ENCODE measurements around the gene DUS2. TPM values are rescaled to one million over a fixed set of nuclear protein-coding genes. Genes with fewer than 3 reads are reported as not detected.

DUS2 gene
- total RNA-seq, 1 experiment from 2014 or later, result 27.3 TPM

GRCh38 chr16:68076560-68076959 lies 53.5 kb downstream of the DUS2 start:
- DNase-seq (ENCODE audit: low read depth, low spot score) (no peak), ATAC-seq (no peak)
- H3K4me1 ChIP-seq (ENCODE audit: control insufficient read depth in 1 of 2, insufficient read depth in 2 of 2, low read length in 2 of 2), result peaks cover 0 to 5% of the 10 kb centered on the region in 2 experiments; a peak in 1 of 4 replicates
- TF ChIP-seq JUND (IDR thresholded peaks at IDR 0.05) (no peak), EGR1 (IDR thresholded peaks at IDR 0.05; ENCODE audit: low read depth) (no peak), FOSL1 (IDR thresholded peaks at IDR 0.05; ENCODE audit: low read depth) (no peak), SP1 (IDR thresholded peaks at IDR 0.05; ENCODE audit: low read depth) (no peak), TCF7L2 (IDR thresholded peaks at IDR 0.05; ENCODE audit: borderline replicate concordance, extremely low read depth, insufficient read depth, insufficient read length) (no peak), SRF (IDR thresholded peaks at IDR 0.05; ENCODE audit: low read depth) (no peak), CEBPB (IDR thresholded peaks at IDR 0.05; ENCODE audit: low read depth) (no peak), CBX3 (IDR thresholded peaks at IDR 0.05; ENCODE audit: low read depth) (no peak), CTCF (IDR thresholded peaks at IDR 0.05 in 2 of 3, conservative IDR thresholded peaks at IDR 0.05 in 1 of 3; ENCODE audit: borderline replicate concordance in 1 of 3, insufficient read depth in 1 of 3, low read depth in 2 of 3, low read length in 2 of 3) (no peak), ELF1 (IDR thresholded peaks at IDR 0.05; ENCODE audit: borderline replicate concordance, low read depth) (no peak), EZH2 (IDR thresholded peaks at IDR 0.05) (no peak), POLR2AphosphoS5 (IDR thresholded peaks at IDR 0.05; ENCODE audit: low read depth, low read length) (no peak), SIN3A (IDR thresholded peaks at IDR 0.05; ENCODE audit: low read depth) (no peak), EZH2phosphoT487 (IDR thresholded peaks at IDR 0.05; ENCODE audit: borderline replicate concordance) (no peak), MAX (IDR thresholded peaks at IDR 0.05) (no peak), YY1 (IDR thresholded peaks at IDR 0.05; ENCODE audit: extremely low read depth, insufficient replicate concordance, low read depth, low read length) (no peak), ATF3 (IDR thresholded peaks at IDR 0.05) (no peak)
- TF ChIP-seq, protein P1, sequence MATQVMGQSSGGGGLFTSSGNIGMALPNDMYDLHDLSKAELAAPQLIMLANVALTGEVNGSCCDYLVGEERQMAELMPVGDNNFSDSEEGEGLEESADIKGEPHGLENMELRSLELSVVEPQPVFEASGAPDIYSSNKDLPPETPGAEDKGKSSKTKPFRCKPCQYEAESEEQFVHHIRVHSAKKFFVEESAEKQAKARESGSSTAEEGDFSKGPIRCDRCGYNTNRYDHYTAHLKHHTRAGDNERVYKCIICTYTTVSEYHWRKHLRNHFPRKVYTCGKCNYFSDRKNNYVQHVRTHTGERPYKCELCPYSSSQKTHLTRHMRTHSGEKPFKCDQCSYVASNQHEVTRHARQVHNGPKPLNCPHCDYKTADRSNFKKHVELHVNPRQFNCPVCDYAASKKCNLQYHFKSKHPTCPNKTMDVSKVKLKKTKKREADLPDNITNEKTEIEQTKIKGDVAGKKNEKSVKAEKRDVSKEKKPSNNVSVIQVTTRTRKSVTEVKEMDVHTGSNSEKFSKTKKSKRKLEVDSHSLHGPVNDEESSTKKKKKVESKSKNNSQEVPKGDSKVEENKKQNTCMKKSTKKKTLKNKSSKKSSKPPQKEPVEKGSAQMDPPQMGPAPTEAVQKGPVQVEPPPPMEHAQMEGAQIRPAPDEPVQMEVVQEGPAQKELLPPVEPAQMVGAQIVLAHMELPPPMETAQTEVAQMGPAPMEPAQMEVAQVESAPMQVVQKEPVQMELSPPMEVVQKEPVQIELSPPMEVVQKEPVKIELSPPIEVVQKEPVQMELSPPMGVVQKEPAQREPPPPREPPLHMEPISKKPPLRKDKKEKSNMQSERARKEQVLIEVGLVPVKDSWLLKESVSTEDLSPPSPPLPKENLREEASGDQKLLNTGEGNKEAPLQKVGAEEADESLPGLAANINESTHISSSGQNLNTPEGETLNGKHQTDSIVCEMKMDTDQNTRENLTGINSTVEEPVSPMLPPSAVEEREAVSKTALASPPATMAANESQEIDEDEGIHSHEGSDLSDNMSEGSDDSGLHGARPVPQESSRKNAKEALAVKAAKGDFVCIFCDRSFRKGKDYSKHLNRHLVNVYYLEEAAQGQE (IDR thresholded peaks at IDR 0.05; ENCODE audit: low read depth), result no peak
- TF ChIP-seq, protein P2, sequence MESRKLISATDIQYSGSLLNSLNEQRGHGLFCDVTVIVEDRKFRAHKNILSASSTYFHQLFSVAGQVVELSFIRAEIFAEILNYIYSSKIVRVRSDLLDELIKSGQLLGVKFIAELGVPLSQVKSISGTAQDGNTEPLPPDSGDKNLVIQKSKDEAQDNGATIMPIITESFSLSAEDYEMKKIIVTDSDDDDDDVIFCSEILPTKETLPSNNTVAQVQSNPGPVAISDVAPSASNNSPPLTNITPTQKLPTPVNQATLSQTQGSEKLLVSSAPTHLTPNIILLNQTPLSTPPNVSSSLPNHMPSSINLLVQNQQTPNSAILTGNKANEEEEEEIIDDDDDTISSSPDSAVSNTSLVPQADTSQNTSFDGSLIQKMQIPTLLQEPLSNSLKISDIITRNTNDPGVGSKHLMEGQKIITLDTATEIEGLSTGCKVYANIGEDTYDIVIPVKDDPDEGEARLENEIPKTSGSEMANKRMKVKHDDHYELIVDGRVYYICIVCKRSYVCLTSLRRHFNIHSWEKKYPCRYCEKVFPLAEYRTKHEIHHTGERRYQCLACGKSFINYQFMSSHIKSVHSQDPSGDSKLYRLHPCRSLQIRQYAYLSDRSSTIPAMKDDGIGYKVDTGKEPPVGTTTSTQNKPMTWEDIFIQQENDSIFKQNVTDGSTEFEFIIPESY (IDR thresholded peaks at IDR 0.05; ENCODE audit: extremely low read depth, insufficient replicate concordance, low read length), result no peak
- ChIA-PET CTCF (no interaction called here), POLR2A (no interaction called here), RAD21 (ENCODE audit: low non-redundant PET in 1 of 2, low total read pairs in 2 of 2, uncharacterized antibody in 2 of 2, unreplicated experiment in 2 of 2) (no interaction called here)
- no peaks in the 10 kb centered on the region for H3K9me2 ChIP-seq (ENCODE audit: insufficient read depth)
- no peak overlapping the region for H3K4me3 ChIP-seq (replicated peaks in 1 of 2; ENCODE audit: low read depth in 1 of 2, low read length in 2 of 2)
- H3K9ac ChIP-seq (ENCODE audit: low read length), result no peak overlapping the region
- H3K9me3 ChIP-seq (ENCODE audit: control insufficient read depth in 1 of 2, insufficient read depth in 1 of 2, low read depth in 1 of 2, low read length in 2 of 2), result no peaks in the 10 kb centered on the region
- H3K27me3 ChIP-seq (ENCODE audit: insufficient read depth, low read length), result no peaks in the 10 kb centered on the region
- no peak overlapping the region for H3K27ac ChIP-seq (ENCODE audit: low read depth, low read length)
- H2AFZ ChIP-seq (ENCODE audit: low read depth, low read length, poor library complexity, severe bottlenecking), result no peak overlapping the region
- H4K20me1 ChIP-seq (ENCODE audit: insufficient read depth), result no peaks in the 10 kb centered on the region
- intact Hi-C loops (cut with micrococcal nuclease), result no loop called here
- no TSS peak for BruUV-seq (replicated peaks)
- H3K36me3 ChIP-seq (ENCODE audit: control insufficient read depth in 1 of 2, insufficient read depth in 2 of 2, low read length in 2 of 2), result peaks cover 9 to 27% of the 10 kb centered on the region in 2 experiments; a peak in 3 of 4 replicates
- no peak overlapping the region for H3K4me2 ChIP-seq (ENCODE audit: low read length)
- no peaks in the 10 kb centered on the region for H3K79me2 ChIP-seq (ENCODE audit: insufficient read depth, low read length)

Data from HCT116 (cell line).